ENCODE results near the gene PGD. TPM values are rescaled to one million over a fixed set of nuclear protein-coding genes. Genes with fewer than 3 reads are reported as not detected.

The PGD gene
- total and polyA plus RNA-seq, 2 of the 13 experiments (the other 11 are each of a cell fraction or from before 2014, with no cell fraction given): 64.8 to 210 TPM

GRCh38 chr1:10396870-10397269 is 2.0 kb upstream of the PGD start (continued):
- no peak for TF ChIP-seq GPN1 (CRISPR knock-in tag; IDR thresholded peaks at IDR 0.05; ENCODE audit: borderline replicate concordance)
- TF ChIP-seq XRCC5 (optimal IDR thresholded peaks at IDR 0.05; ENCODE audit: low read length): no peak
- TF ChIP-seq ZNF781 (CRISPR knock-in tag; IDR thresholded peaks at IDR 0.05; ENCODE audit: borderline replicate concordance, not compliant biosample characterization): no peak
- TF ChIP-seq SIN3B (IDR thresholded peaks at IDR 0.05; ENCODE audit: low read length): no peak
- TF ChIP-seq RBM22 (optimal IDR thresholded peaks at IDR 0.05; ENCODE audit: low read length): no peak

GRCh38 chr1:10398278-10398733 is 558 bp upstream of the PGD start:
- ChIA-PET CTCF (ENCODE audit: low intra/inter-chr PET ratio, low total read pairs) (no interaction called here), POLR2A (interaction anchor here (0.8 to 4.4 kb wide), 9 partner anchors 9 to 188 kb away, joined by 3 to 65 read pairs (median 6); partner anchors contain the start of genes CENPS and KIF1B)
- ATAC-seq (no peak), FAIRE-seq (no peak), DNase-seq (ENCODE audit: low spot score) (no peak)
- peak overlapping the region; percentile 59 to 80 (median 80) for H3K4me3 ChIP-seq (replicated peaks in 1 of 3; ENCODE audit: insufficient read depth in 1 of 3, low read depth in 2 of 3, low read length in 3 of 3)
- H4K20me1 ChIP-seq (ENCODE audit: insufficient read depth, low read length): no peaks in the 10 kb centered on the region
- in situ Hi-C loops (cut with HindIII; ENCODE audit: extremely low pct_ligation_motif_present, low pct_unique_long_range_greater_than_20kb): no loop called here
- H3K27me3 ChIP-seq (ENCODE audit: control insufficient read depth in 1 of 2, insufficient read depth in 2 of 2, low read length in 2 of 2): no peaks in the 10 kb centered on the region
- peak overlapping the region; percentile 63 for H3K9ac ChIP-seq (ENCODE audit: insufficient read depth, low read depth, low read length)
- no peak overlapping the region for H2AFZ ChIP-seq (ENCODE audit: low read length)
- BruUV-seq (replicated peaks): TSS peak; percentile 77
- no peaks in the 10 kb centered on the region for H3K9me3 ChIP-seq (ENCODE audit: low read length)
- 2% methylated on average over 19 of the region's 34 CpGs for WGBS (ENCODE audit: low lambda C conversion rate)
- H3K79me2 ChIP-seq (ENCODE audit: insufficient read depth, low read length): peaks cover 26% of the 10 kb centered on the region
- peaks cover 33% of the 10 kb centered on the region for H3K4me1 ChIP-seq (ENCODE audit: insufficient read depth, low read length)
- H3K27ac ChIP-seq (ENCODE audit: extremely low read length, insufficient read depth, low read length): peak overlapping the region; percentile 97
- peak overlapping the region; percentile 97 for H3K4me2 ChIP-seq (ENCODE audit: low read depth, low read length)
- peaks cover 0 to 6% of the 10 kb centered on the region in 2 experiments; a peak in 1 of 5 replicates for H3K36me3 ChIP-seq (replicated peaks in 1 of 2; ENCODE audit: control insufficient read depth in 1 of 2, insufficient read depth in 2 of 2, low read length in 2 of 2)
- intact Hi-C loops (cut with micrococcal nuclease; ENCODE audit: unreplicated experiment): no loop called here
- TF ChIP-seq AKAP8 (CRISPR knock-in tag; IDR thresholded peaks at IDR 0.05) (0 out of 2 replicates have a peak, but pooled peaks have one; percentile 80), MTF1 (CRISPR knock-in tag; IDR thresholded peaks at IDR 0.05) (no peak), HNF4A (CRISPR knock-in tag; IDR thresholded peaks at IDR 0.05) (no peak), ELF1 (CRISPR knock-in tag; IDR thresholded peaks at IDR 0.05) (no peak), CBFB (CRISPR knock-in tag; IDR thresholded peaks at IDR 0.05) (0 out of 2 replicates have a peak, but pooled peaks have one; percentile 12), ZNF780A (CRISPR knock-in tag; IDR thresholded peaks at IDR 0.05) (no peak), SNAPC4 (CRISPR knock-in tag; IDR thresholded peaks at IDR 0.05) (0 out of 2 replicates have a peak, but pooled peaks have one; percentile 54), ZKSCAN5 (CRISPR knock-in tag; IDR thresholded peaks at IDR 0.05) (no peak), AHDC1 (CRISPR knock-in tag; IDR thresholded peaks at IDR 0.05; ENCODE audit: borderline replicate concordance) (peak; percentile 41; the same call in 1 of the 2 replicates)
